Adrenal gland (tissue), 5 donors: ENCODE data around the gene DIS3L.

Source experiments
- CTCF ChIP-seq, 6 experiments: fragments of 450-650 bp in 4 of 6; fragments of 200-600 bp in 2 of 6; sonication (generic) in 1 of 6; IDR thresholded peaks; 1 replicate in 5 of 6; 2 replicates in 1 of 6; pipeline versions ENCODE4 v1.5.1 to v1.8.0; 2016 to 2021; ENCODE audit warnings: antibody characterized with exemption in 6 of 6, mild to moderate bottlenecking in 2 of 6, moderate library complexity in 1 of 6
- POLR2A ChIP-seq, 2 donors: fragments of 450-650 bp; IDR thresholded peaks; one replicate each; pipeline ENCODE4 v1.6.1; 2017; ENCODE audit warnings: antibody characterized with exemption in 2 of 2, mild to moderate bottlenecking in 2 of 2, moderate library complexity in 1 of 2
- donor health status: DM: no; HTN: no; CAD: no.

- no peak for TF ChIP-seq CTCF (IDR thresholded peaks at IDR 0.05)
- TF ChIP-seq POLR2A (IDR thresholded peaks at IDR 0.05): no peak
Measured at GRCh38 chr15:66312144-66312543, 18.8 kb downstream of the DIS3L start.
